Calu3 (cell line): ENCODE measurements around the gene MAPRE3. TPM values are rescaled to one million over a fixed set of nuclear protein-coding genes. Genes with fewer than 3 reads are reported as not detected.

Experiments
- BruUV-seq: library from RNA; stranded (reverse); fragments of 400-500 nt; replicated peaks from 2 replicates; lab custom pipeline; 2021; lab: Mats Ljungman, UMichigan
- CTCF ChIA-PET: fragments of 300-600 bp; sonication (Branson Sonifier 250); formaldehyde crosslinking; loops from one replicate; lab custom pipeline; 2022; ENCODE audit warnings: antibody characterized with exemption; lab: Charles Lee
- DNase-seq: peaks from one replicate; pipeline ENCODE4 v3.0.0; 2022
- H3K27ac Mint-ChIP-seq: one replicate; pipeline ENCODE4 v1.8.0; 2022; ENCODE audit warnings: mixed read lengths; ENCODE audit not compliant: unreplicated experiment
- H3K27me3 Mint-ChIP-seq: one replicate; pipeline ENCODE4 v1.8.0; 2022; ENCODE audit warnings: mixed read lengths; ENCODE audit not compliant: unreplicated experiment
- H3K36me3 Mint-ChIP-seq: one replicate; pipeline ENCODE4 v1.8.0; 2022; ENCODE audit warnings: mild to moderate bottlenecking, moderate library complexity, mixed read lengths; ENCODE audit not compliant: insufficient read depth, unreplicated experiment
- H3K4me1 Mint-ChIP-seq: one replicate; pipeline ENCODE4 v1.8.0; 2022; ENCODE audit warnings: mild to moderate bottlenecking, low read depth, mixed read lengths; ENCODE audit not compliant: unreplicated experiment
- H3K4me3 Mint-ChIP-seq: one replicate; pipeline ENCODE4 v1.8.0; 2022; ENCODE audit warnings: mild to moderate bottlenecking, low read depth, moderate library complexity, mixed read lengths; ENCODE audit not compliant: unreplicated experiment
- H3K9me3 Mint-ChIP-seq: one replicate; pipeline ENCODE4 v1.8.0; 2022; ENCODE audit warnings: low read depth, mixed read lengths; ENCODE audit not compliant: unreplicated experiment
- CTCF ChIP-seq: fragments of 200-600 bp; IDR thresholded peaks from one replicate; pipeline ENCODE4 v1.8.0; 2022; ENCODE audit warnings: antibody characterized with exemption; ENCODE audit not compliant: unreplicated experiment
- intact Hi-C: fragments of 100-400 bp; cut with micrococcal nuclease; formaldehyde crosslinking; loops from one replicate; pipeline ENCODE4 v1.10.0; 2022; ENCODE audit not compliant: unreplicated experiment
- total RNA-seq: library from RNA; stranded (reverse); gene quantifications from 2 replicates; pipeline ENCODE4 v1.2.3, GENCODE V29; 2022

MAPRE3 gene
- total RNA-seq, 1 experiment from 2014 or later: 11.1 TPM

- BruUV-seq: no TSS peak
- no peaks in the 10 kb centered on the region for H3K36me3 Mint-ChIP-seq
- CTCF ChIA-PET: no interaction called here
- H3K27ac Mint-ChIP-seq: no peak overlapping the region
- intact Hi-C loops: no loop called here
- DNase-seq: no peak
- H3K27me3 Mint-ChIP-seq: no peaks in the 10 kb centered on the region
- TF ChIP-seq CTCF: no peak
- H3K4me3 Mint-ChIP-seq: no peak overlapping the region
- H3K4me1 Mint-ChIP-seq: no peaks in the 10 kb centered on the region
- no peaks in the 10 kb centered on the region for H3K9me3 Mint-ChIP-seq
Measured at GRCh38 chr2:26989156-26989555, 18.7 kb downstream of the MAPRE3 start.

- Mint-ChIP-seq H3K9me3 (no peaks in the 10 kb centered on the region), H3K27me3 (no peaks in the 10 kb centered on the region), H3K27ac (no peak overlapping the region), H3K36me3 (no peaks in the 10 kb centered on the region), H3K4me3 (no peak overlapping the region), H3K4me1 (no peaks in the 10 kb centered on the region)
- no peak for TF ChIP-seq CTCF
- BruUV-seq: no TSS peak
- CTCF ChIA-PET: no interaction called here
- DNase-seq: no peak
- intact Hi-C loops: no loop called here
Measured at GRCh38 chr2:26991717-26992116, 21.3 kb downstream of the MAPRE3 start.

- no peak overlapping the region for H3K27ac Mint-ChIP-seq
- no TSS peak for BruUV-seq
- H3K4me3 Mint-ChIP-seq: no peak overlapping the region
- H3K36me3 Mint-ChIP-seq: no peaks in the 10 kb centered on the region
- TF ChIP-seq CTCF: no peak
- H3K27me3 Mint-ChIP-seq: no peaks in the 10 kb centered on the region
- no peaks in the 10 kb centered on the region for H3K9me3 Mint-ChIP-seq
- H3K4me1 Mint-ChIP-seq: no peaks in the 10 kb centered on the region
- intact Hi-C loops: no loop called here
- CTCF ChIA-PET: interaction anchor here (1.0 kb wide), 1 partner anchor 11 kb away, joined by 3 read pairs; no protein-coding TSS in a partner anchor
- DNase-seq: no peak
Measured at GRCh38 chr2:26993768-26994167, 23.3 kb downstream of the MAPRE3 start.

- Mint-ChIP-seq H3K9me3 (no peaks in the 10 kb centered on the region), H3K27ac (no peak overlapping the region), H3K27me3 (no peaks in the 10 kb centered on the region), H3K4me3 (no peak overlapping the region), H3K36me3 (no peaks in the 10 kb centered on the region), H3K4me1 (no peaks in the 10 kb centered on the region)
- DNase-seq: no peak
- BruUV-seq: no TSS peak
- intact Hi-C loops: no loop called here
- TF ChIP-seq CTCF: no peak
- CTCF ChIA-PET: interaction anchor here (0.6 kb wide), 1 partner anchor 64 kb away, joined by 3 read pairs; no protein-coding TSS in a partner anchor
Measured at GRCh38 chr2:26994983-26995382, 24.5 kb downstream of the MAPRE3 start.
